LNCaP clone FGC (cell line): Measurements from ENCODE around the gene SLAMF8.

ENCODE experiments used
- DNase-seq: peaks from one replicate; pipeline ENCODE4 v3.0.0-alpha.2; 2011; ENCODE audit warnings: low read depth
- H3K4me3 ChIP-seq: 2 replicates; pipeline ENCODE4 v1.5.1; 2011; ENCODE audit warnings: mild to moderate bottlenecking, low read depth, low read length, control low read depth
- TF ChIP-seq, protein P1 (sequence below): IDR thresholded peaks from 2 replicates; pipeline ENCODE4 v1.5.1; 2012; ENCODE audit warnings: mild to moderate bottlenecking; ENCODE audit not compliant: control insufficient read depth, insufficient read depth; ENCODE audit errors: extremely low read depth

The SLAMF8 gene

GRCh38 chr1:159786465-159786864, 40.2 kb upstream of the SLAMF8 start:
- TF ChIP-seq, protein P1, sequence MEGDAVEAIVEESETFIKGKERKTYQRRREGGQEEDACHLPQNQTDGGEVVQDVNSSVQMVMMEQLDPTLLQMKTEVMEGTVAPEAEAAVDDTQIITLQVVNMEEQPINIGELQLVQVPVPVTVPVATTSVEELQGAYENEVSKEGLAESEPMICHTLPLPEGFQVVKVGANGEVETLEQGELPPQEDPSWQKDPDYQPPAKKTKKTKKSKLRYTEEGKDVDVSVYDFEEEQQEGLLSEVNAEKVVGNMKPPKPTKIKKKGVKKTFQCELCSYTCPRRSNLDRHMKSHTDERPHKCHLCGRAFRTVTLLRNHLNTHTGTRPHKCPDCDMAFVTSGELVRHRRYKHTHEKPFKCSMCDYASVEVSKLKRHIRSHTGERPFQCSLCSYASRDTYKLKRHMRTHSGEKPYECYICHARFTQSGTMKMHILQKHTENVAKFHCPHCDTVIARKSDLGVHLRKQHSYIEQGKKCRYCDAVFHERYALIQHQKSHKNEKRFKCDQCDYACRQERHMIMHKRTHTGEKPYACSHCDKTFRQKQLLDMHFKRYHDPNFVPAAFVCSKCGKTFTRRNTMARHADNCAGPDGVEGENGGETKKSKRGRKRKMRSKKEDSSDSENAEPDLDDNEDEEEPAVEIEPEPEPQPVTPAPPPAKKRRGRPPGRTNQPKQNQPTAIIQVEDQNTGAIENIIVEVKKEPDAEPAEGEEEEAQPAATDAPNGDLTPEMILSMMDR, result no peak
- no peak overlapping the region for H3K4me3 ChIP-seq
- DNase-seq, result no peak

GRCh38 chr1:159786966-159787365, 39.7 kb upstream of the SLAMF8 start:
- TF ChIP-seq, protein P1, result no peak
- H3K4me3 ChIP-seq, result no peak overlapping the region
- no peak for DNase-seq

DNA sequence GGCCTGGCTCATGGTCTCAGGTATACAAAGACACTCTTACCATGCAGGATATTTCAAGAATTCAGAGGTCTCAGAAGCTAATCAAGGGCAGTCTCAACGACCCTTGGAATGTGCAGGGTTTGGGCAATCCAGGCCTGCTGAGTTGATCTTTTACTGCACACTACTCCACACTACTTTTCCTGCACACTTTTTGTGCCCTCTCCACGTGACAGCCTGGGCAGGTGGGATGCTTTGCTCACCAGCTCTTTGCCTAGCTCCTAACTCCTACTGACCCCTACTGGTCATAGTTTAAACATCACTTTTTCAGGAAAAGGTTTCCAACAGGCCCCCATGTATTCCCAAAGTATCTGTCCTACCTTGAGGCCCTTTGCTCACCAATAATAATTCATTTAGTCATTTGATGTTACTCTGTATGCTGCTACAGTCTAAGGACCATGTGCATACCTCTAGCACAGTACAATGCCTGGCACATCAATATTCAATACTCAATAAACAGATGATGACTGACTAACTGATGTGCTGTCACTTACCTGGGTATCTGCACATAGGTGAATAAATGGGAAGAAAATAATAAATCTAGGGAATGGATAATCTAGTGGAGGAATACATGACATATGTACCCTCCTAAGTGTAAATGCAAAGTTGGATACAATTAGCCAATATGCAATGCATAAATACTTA, 36.3 kb upstream of the SLAMF8 start:
- no peak overlapping the region for H3K4me3 ChIP-seq
- TF ChIP-seq, protein P1, result peak; percentile 61
- no peak for DNase-seq

- DNase-seq, result no peak
- TF ChIP-seq, protein P1, result no peak
- no peak overlapping the region for H3K4me3 ChIP-seq
Measured at GRCh38 chr1:159791031-159791430, 35.6 kb upstream of the SLAMF8 start.

- TF ChIP-seq, protein P1, result no peak
- DNase-seq, result no peak
- H3K4me3 ChIP-seq, result no peak overlapping the region
Measured at GRCh38 chr1:159791461-159791860, 35.2 kb upstream of the SLAMF8 start.

GRCh38 chr1:159795534-159795933, 31.1 kb upstream of the SLAMF8 start:
- TF ChIP-seq, protein P1, result no peak
- DNase-seq, result no peak
- H3K4me3 ChIP-seq, result no peak overlapping the region

DNA sequence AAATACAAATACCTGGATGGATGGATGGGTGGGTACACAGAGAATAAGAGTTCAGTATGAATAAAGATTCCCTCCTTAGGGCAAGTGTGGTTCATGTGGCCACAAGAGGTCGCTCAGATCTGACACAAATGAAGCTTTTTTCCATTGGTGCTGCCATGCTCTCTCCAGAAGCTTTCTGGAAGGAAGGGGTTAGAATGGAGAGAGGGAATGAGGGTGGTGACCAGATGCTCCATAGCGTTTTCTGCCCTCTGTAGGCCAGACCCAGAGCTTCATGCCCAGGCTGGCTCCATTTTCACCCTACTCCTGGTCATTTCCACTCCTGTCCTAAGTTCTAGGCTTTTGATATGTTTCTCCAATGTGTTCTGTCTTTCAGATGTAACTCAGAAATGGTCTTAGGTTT, 27.8 kb upstream of the SLAMF8 start:
- TF ChIP-seq, protein P1, result peak; percentile 77
- H3K4me3 ChIP-seq, result no peak overlapping the region
- DNase-seq, result peak; percentile 61
